ENCODE measurements around the gene COX17. TPM values are rescaled to one million over a fixed set of nuclear protein-coding genes. Genes with fewer than 3 reads are reported as not detected.

COX17 gene
- polyA plus RNA-seq, 1 donor (not counting 4 experiments of a cell fraction or from before 2014, with no cell fraction given): 40.6 TPM

- H3K79me2 ChIP-seq (ENCODE audit: control insufficient read depth, insufficient read depth, low read length): no peaks in the 10 kb centered on the region
- no peaks in the 10 kb centered on the region for H3K9me3 ChIP-seq (ENCODE audit: control insufficient read depth, low read depth, low read length)
- H3K27me3 ChIP-seq (ENCODE audit: control insufficient read depth, extremely low read depth, insufficient read depth, low read length): no peaks in the 10 kb centered on the region
- TF ChIP-seq EZH2 (IDR thresholded peaks at IDR 0.05; ENCODE audit: low read length) (no peak), CTCF (optimal IDR thresholded peaks at IDR 0.05 in 1 of 3, IDR thresholded peaks at IDR 0.05 in 1 of 3, conservative IDR thresholded peaks at IDR 0.05 in 1 of 3; ENCODE audit: extremely low read depth in 1 of 3, insufficient read depth in 2 of 3, low read length in 3 of 3) (no peak)
- H2AFZ ChIP-seq (ENCODE audit: control insufficient read depth, low read length): no peak overlapping the region
- H3K9me1 ChIP-seq (ENCODE audit: control insufficient read depth, extremely low read depth, insufficient read depth, low read length): no peaks in the 10 kb centered on the region
- H3K36me3 ChIP-seq (ENCODE audit: control insufficient read depth in 2 of 2, extremely low read depth in 1 of 2, insufficient read depth in 2 of 2, low read length in 2 of 2): no peaks in the 10 kb centered on the region
- no peaks in the 10 kb centered on the region for H3K4me1 ChIP-seq (ENCODE audit: control insufficient read depth, extremely low read depth, insufficient read depth, low read length)
- no peaks in the 10 kb centered on the region for H4K20me1 ChIP-seq (ENCODE audit: control insufficient read depth, extremely low read depth, insufficient read depth, low read length)
- H3K4me3 ChIP-seq (ENCODE audit: control insufficient read depth in 2 of 3, extremely low read depth in 1 of 3, insufficient read depth in 2 of 3, low read depth in 1 of 3, low read length in 3 of 3): no peak overlapping the region
- no peak overlapping the region for H3K27ac ChIP-seq (ENCODE audit: control insufficient read depth, insufficient read depth, low read length)
- FAIRE-seq: no peak
- no peak overlapping the region for H3K4me2 ChIP-seq (ENCODE audit: control insufficient read depth, extremely low read depth, insufficient read depth, low read depth, low read length)
- DNase-seq (ENCODE audit: low read depth, low spot score): no peak
- dilution Hi-C loops (cut with MboI; ENCODE audit: extremely low pct_ligation_motif_present, low sequenced_read_pairs): no loop called here
- no peak overlapping the region for H3K9ac ChIP-seq (ENCODE audit: control insufficient read depth, extremely low read depth, insufficient read depth, low read length)
Measured at GRCh38 chr3:119657887-119658702, 19.1 kb downstream of the COX17 start.

GRCh38 chr3:119653876-119654275 lies 23.3 kb downstream of the COX17 start:
- Histone ChIP-seq H4K20me1 (ENCODE audit: control insufficient read depth, extremely low read depth, insufficient read depth, low read length) (no peaks in the 10 kb centered on the region), H3K27ac (ENCODE audit: control insufficient read depth, insufficient read depth, low read length) (no peak overlapping the region), H3K4me1 (ENCODE audit: control insufficient read depth, extremely low read depth, insufficient read depth, low read length) (no peaks in the 10 kb centered on the region), H3K36me3 (ENCODE audit: control insufficient read depth in 2 of 2, extremely low read depth in 1 of 2, insufficient read depth in 2 of 2, low read length in 2 of 2) (no peaks in the 10 kb centered on the region), H3K9me3 (ENCODE audit: control insufficient read depth, low read depth, low read length) (no peaks in the 10 kb centered on the region), H3K79me2 (ENCODE audit: control insufficient read depth, insufficient read depth, low read length) (no peaks in the 10 kb centered on the region), H3K4me3 (ENCODE audit: control insufficient read depth in 2 of 3, extremely low read depth in 1 of 3, insufficient read depth in 2 of 3, low read depth in 1 of 3, low read length in 3 of 3) (no peak overlapping the region), H3K9me1 (ENCODE audit: control insufficient read depth, extremely low read depth, insufficient read depth, low read length) (no peaks in the 10 kb centered on the region), H2AFZ (ENCODE audit: control insufficient read depth, low read length) (no peak overlapping the region), H3K4me2 (ENCODE audit: control insufficient read depth, extremely low read depth, insufficient read depth, low read depth, low read length) (no peak overlapping the region), H3K27me3 (ENCODE audit: control insufficient read depth, extremely low read depth, insufficient read depth, low read length) (no peaks in the 10 kb centered on the region), H3K9ac (ENCODE audit: control insufficient read depth, extremely low read depth, insufficient read depth, low read length) (no peak overlapping the region)
- dilution Hi-C loops (cut with MboI; ENCODE audit: extremely low pct_ligation_motif_present, low sequenced_read_pairs): no loop called here
- TF ChIP-seq CTCF (optimal IDR thresholded peaks at IDR 0.05 in 1 of 3, IDR thresholded peaks at IDR 0.05 in 1 of 3, conservative IDR thresholded peaks at IDR 0.05 in 1 of 3; ENCODE audit: extremely low read depth in 1 of 3, insufficient read depth in 2 of 3, low read length in 3 of 3) (no peak), EZH2 (IDR thresholded peaks at IDR 0.05; ENCODE audit: low read length) (no peak)
- no peak for DNase-seq (ENCODE audit: low read depth, low spot score)
- FAIRE-seq: no peak

Measured in keratinocyte (primary cell).